Activated CD8-positive, alpha-beta memory T cell treated with anti-CD3 and anti-CD28 coated beads for 4 hours (primary cell): ENCODE measurements around the gene SLC16A6.
"Not testable (repeated sequence)": the region's sequence is repeated elsewhere in the genome, so short reads cannot be mapped to it uniquely, and the experiment has no call there.

Experiments
- DNase-seq, 2 donors: peaks; one replicate each; pipeline ENCODE4 v3.0.0-alpha.2; 2020; ENCODE audit warnings: low read depth in 2 of 2

The SLC16A6 gene

GRCh38 chr17:68314916-68315535 lies 24.1 kb upstream of the SLC16A6 start:
- no peak for DNase-seq

- peak; percentile 22 to 35 for DNase-seq
Measured at GRCh38 chr17:68310152-68310551, 19.2 kb upstream of the SLC16A6 start.

DNA sequence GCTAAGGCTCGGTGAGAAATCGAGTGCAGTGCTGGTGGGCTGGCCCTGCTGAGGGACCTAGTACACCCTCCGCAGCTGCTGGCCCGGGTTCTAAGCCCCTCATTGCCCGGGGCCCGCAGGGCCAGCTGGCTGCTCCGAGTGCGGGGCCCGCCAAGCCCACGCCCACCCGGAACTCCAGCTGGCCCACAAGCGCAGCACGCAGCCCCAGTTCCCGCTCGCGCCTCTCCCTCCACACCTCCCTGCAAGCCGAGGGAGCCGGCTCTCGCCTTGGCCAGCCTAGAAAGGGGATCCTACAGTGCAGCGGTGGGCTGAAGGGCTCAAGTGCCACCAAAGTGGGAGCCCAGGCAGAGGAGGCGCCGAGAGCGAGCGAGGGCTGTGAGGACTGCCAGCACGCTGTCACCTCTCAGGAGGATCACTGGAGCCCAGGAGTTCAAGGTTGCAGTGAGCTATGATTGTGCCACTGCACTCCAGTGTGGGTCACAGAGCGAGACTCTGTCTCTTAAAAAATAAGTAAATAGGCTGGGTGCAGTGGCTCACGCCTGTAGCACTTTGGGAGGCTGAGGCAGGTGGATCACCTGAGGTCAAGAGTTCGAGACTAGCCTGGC lies 18.2 kb upstream of the SLC16A6 start:
- DNase-seq = not testable (repeated sequence)

GRCh38 chr17:68308486-68308885 lies 17.6 kb upstream of the SLC16A6 start:
- not testable (repeated sequence) for DNase-seq

GRCh38 chr17:68307443-68307842 lies 16.5 kb upstream of the SLC16A6 start:
- DNase-seq = no peak

DNA sequence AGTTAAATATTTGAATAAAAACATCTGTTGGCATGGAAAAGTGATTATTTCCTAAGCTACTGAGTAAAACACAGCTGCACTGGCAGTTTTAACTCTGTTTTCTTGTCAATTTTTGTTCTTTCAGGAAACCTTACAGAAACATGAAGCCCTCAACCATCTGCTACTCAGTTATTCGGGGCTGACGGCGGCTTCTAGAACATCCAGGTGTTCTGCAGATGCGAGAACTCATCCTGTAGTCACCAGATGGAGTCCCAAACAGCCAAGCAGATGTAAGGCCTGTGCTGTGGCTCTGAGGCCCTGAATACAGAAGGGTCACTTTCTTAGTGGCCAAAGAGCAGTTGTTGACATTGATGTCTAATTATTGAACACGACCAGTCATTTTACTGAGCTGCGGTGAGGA lies 15.9 kb upstream of the SLC16A6 start:
- DNase-seq = no peak

- no peak for DNase-seq
Measured at GRCh38 chr17:68305142-68305541, 14.2 kb upstream of the SLC16A6 start.

DNA sequence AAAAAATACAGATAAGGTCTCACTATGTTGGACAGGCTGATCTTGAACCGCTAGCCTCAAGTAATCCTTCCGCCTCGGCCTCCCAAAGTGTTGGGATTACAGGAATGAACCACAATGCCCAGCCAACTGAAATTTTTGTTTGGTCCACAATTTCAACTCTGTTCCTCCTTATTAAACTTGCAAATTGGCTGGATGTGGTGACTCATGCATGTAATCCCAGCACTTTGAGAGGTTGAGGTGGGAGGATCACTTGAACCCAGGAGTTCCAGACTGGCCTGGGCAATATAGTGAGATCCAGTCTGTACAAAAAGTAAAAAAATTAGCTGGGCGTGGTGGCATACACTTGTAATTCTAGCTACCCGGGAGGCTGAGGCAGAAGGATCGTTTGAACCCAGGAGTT lies 13.8 kb upstream of the SLC16A6 start:
- DNase-seq = no peak

- DNase-seq = no peak
Measured at GRCh38 chr17:68302666-68303065, 11.7 kb upstream of the SLC16A6 start.

DNA sequence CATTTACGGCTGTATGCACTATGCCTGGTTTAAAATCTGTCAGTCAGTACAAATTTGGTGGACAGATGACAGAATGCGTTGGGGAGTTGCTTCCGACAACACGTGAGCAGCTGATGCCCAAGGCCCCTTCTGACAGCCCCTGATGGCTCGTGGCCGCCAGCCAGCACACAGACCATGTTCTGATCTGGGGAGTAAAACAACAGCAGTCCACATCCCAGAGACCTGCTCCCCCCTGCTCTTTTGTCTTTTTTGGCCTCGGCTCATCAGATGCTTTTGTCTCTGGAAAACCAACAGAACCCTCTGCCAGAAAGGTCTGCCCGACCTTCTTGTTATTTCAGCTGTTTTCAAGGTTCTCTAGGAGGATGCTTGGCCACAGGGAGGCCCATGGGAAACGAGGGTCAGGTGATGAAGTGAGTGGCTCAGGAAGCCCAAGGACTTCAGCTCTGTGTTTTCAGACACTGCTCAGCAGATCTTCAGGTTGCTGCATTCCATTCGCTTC lies 11.2 kb upstream of the SLC16A6 start:
- DNase-seq = no peak

GRCh38 chr17:68301438-68301959 lies 10.6 kb upstream of the SLC16A6 start:
- no peak for DNase-seq

- DNase-seq = no peak
Measured at GRCh38 chr17:68299817-68300216, 8.9 kb upstream of the SLC16A6 start.

GRCh38 chr17:68298601-68299000 lies 7.7 kb upstream of the SLC16A6 start:
- DNase-seq = no peak

- DNase-seq = no peak
Measured at GRCh38 chr17:68297195-68297594, 6.3 kb upstream of the SLC16A6 start.

DNA sequence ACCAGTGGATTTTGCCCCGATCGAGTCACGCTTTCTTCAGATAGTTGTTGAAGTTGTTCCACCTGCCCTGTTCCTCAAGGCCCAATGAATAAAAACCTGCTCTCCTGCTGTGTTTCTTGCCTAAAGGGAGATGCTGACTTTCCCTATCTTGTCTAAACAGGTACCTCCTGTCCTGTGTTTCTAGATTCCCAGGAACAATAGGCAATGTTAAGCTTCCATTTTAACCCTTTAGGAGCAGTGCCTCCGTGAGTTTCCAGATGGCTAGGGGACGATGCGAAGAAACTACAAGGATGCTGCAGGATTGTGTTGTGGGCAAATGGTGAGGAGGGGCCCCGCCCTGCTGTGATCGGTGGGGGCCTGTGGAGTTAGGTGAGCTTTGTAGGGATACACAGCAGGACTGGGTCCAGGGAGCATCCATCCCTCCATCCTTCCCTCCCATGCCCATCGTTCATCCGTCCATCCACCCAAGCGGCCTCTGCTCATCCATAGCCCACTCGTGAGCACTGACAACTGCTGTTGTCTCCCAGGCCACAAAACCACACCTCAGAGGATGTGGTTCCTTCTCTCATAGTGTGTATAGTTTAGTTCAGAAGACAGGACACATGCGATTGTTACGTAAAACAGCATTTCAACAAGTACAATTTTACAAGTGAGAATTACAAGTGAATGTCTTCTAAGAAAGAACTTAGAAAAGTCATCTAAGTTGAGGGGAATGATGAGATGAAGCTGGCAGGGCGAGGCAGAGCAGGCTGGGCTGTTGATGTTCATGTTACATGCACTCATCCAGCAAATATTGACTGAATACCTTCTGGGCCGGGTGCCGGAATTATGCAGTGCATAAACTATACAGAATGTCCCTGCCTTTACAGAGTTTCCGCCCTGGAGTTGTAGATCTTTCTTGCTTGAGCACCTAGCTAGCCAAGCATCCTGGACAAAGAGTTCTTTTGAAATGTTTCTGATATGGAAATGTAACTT lies 5.6 kb upstream of the SLC16A6 start:
- peak; percentile 15 to 43 for DNase-seq

GRCh38 chr17:68295086-68295485 lies 4.2 kb upstream of the SLC16A6 start:
- DNase-seq = no peak

DNA sequence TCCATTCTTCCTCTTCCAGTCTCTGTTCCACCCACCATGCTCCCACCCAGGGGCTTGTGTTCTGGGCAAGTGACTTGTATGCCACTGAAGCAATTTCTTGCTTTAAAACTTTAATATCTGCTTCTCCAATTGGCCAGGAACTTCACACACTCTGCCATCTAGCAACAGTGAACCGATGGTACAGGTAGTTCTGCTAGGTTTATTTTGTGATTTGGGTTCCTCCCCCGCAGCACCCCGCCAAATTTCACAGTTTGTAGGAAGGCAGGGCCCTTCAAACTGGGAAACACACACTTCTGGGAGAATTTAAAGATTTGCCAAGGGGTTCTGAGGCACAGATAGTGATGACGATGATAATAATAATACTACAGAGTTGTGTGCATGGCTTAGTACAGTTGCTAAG lies 3.7 kb upstream of the SLC16A6 start:
- DNase-seq = no peak

DNA sequence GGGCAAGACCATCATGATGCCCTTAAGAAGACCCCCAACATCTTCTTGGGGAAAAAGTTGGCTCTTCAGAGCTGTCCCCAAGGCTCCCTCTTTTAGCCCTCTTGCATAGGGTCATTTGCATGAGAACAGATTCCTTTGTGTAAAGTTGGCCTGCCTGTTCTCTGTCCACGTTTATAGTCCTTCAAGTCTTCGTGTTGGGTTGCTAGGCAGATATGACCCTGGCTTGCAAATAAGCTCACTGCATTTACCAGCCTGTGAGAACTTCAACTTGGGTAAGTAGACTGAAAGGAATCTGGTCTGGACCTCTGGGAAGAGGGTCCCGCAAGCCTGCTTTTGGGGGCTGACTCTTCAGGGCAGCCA lies 3.2 kb upstream of the SLC16A6 start:
- no peak for DNase-seq

DNA sequence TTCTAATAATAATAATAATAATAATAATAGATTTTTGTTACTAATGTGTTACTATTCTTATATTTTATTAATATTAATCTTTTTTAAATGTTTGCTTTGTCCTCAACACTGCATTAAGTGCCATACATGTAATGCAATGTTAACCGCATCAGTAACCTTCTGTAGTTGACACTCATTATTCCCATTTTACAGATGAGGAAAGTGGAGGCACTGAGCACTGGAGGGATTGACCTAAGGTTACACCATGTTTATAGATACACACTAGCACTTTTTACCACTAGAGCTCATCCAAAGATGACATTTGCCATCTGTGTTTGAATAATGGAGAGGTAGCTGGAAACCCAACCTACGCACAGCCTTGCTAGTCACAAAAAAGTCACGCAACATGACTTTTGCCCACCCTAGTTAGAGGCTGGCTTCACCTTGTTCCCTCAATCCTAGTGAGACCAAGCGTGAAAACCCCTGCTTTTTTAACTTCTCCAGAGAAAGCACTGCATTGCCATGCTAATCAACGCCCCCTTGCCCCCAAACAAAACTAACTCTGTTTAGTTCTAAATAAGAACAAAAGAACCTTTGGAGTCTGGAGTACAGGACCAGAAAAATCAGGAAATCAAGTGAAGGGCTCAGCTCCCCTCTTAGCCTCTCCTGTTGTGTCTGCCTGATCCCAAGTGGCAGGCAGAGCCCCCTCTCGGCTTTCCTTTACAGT lies 2.7 kb upstream of the SLC16A6 start:
- DNase-seq = no peak

DNA sequence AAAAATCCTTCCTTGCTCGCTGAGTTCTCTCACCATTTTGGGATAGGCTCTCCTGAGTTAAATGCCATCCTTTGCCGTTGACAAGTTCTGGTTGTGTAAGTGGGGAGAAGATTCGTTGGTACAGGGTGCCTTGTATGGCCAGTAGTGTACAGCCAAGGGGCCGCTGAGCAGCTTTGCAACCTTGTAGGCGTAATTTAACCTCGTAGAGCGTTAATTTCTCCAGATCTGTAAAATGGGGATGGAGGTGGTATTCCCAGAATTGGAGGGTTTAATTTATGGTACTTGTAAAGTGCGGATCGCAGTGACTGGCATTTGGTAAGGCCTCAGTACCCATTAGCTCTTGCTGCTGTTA lies 1.7 kb upstream of the SLC16A6 start:
- DNase-seq = no peak

DNA sequence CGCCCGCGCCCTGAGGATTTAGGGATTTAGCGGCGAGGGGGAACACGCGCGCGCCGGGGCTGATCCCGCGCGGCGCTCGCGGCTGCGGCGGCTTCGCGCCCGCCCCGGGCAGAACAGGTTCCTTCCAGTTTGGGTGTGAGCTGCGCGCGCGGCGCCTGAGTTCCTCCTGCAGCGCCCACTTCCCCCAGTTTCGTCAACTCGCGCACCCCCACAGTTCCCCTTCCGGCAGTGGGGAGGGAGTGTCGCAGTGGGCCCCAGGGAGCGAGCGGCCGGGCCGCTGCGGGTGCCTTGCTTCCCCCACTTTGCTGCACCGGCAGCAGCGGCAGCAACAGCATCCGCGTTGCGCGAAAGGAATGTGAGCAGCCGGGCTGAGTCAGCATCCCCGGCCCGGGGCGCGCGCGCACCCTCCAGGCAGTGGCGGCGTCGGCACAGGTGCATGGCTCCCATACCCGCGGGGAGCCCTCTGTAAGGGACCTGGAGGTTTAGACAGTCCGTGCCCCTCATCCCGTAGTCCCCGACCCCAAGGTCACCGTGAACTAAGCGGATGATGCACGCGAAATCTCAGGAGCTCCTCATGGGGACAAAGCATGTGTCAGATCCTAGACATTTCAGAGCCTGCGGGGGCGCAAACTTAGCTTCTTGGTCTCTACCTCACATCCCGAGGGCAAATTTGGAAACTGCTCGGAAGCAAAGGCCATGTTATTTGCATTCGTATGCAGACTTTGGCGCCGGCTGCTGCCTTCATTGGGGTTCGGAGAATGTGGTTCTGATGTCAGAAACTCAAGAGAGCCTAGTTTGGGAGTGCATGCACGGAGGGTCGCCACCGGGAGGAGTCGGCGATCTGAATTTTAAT lies 1.1 kb upstream of the SLC16A6 start:
- DNase-seq = peak; percentile 84 to 88
